GM15510 (cell line): Measurements from ENCODE around the gene CFP.

Source experiments
- POLR2A ChIP-seq: IDR thresholded peaks from 3 replicates; pipeline ENCODE4 v1.6.1; 2011; ENCODE audit warnings: borderline replicate concordance; ENCODE audit not compliant: insufficient read length; ENCODE audit errors: extremely low read depth

The CFP gene

GRCh38 chrX:47629419-47630200 lies at the start of gene CFP:
TSS of gene CFP (minus strand) at chrX:47629930. CDS start at chrX:47629844, 86 bp downstream.
- TF ChIP-seq POLR2A = no peak

DNA sequence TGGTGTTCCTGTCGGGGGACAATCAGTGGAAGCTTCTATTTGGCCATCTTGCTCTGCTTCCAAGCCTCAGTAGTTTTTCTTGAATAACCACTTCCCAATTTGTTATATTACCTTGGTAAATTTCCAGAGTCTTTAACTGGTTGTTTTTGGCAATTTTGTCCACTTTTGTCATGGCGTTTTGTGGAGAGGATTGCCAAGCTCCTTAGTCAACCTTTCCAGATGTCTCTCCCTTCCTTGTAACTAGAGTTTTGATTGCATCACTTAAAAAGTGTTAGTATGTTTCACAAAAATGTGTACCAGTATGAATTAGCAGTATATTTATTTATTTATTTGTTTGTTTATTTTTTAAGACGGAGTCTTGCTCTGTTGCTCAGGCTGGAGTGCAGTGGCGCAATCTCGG lies 45.0 kb upstream of the CFP start:
- TF ChIP-seq POLR2A = no peak

- TF ChIP-seq POLR2A = no peak
Observed at GRCh38 chrX:47664737-47665136, 35.0 kb upstream of the CFP start.

- no peak for TF ChIP-seq POLR2A
Observed at GRCh38 chrX:47662144-47662657, 32.5 kb upstream of the CFP start.

GRCh38 chrX:47661539-47661938 lies 31.8 kb upstream of the CFP start:
- no peak for TF ChIP-seq POLR2A

DNA sequence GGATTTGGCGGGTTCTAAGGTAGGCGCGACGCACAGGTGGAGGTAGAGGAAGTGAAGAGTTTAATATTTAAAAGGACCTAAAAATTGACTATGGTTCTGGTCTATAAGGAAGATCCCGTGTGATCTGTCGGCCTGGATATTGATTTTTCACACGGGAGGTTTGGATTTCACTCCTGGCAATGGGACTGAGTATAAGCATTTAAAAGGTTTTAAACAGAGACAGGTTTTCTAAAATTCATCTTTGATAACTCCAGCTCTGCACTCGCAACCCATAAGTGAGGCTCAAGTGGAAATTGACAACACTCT lies 29.6 kb upstream of the CFP start:
- TF ChIP-seq POLR2A = no peak

DNA sequence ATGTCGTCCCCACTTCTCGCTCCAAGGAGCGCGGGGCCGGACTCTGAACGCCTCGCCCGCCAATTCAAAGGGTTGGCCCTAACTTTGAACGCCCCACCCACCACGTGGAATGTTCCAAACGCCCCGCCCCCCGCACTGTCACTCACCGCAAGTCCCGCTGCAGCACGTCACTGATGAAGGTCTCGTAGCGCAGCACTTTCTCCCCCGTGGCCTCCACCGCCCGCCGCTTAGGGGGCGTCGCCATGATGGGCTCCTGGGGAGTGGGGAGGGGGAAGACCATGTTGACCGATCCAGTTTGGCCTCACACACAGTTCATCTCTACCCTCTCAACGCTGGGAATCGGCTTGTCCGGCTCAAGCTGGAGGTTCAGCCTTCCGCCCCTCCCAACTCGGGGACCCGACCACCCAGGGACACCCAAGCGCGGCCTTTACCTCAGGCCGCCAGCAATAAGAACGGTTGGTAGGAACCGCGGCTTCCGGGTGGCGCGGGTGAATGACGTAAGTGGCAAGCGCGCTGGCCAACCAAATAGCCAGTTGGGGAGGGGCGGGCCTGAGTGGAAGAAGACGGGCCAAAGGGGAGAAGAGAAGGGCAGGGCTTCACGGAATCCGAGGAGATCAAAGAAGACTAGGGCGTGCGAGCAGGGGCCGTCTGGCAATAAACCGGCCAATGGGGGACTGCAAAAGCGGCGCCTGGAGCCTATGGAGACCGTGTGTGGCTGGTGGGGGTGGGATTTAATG lies 29.1 kb upstream of the CFP start, which contains the start of gene UXT:
Gene UXT, minus strand, starts transcription at position 497 of the 737 bp plus-strand sequence. Its CDS starts 253 bp downstream, at position 244.
- TF ChIP-seq POLR2A = peak; percentile 40

DNA sequence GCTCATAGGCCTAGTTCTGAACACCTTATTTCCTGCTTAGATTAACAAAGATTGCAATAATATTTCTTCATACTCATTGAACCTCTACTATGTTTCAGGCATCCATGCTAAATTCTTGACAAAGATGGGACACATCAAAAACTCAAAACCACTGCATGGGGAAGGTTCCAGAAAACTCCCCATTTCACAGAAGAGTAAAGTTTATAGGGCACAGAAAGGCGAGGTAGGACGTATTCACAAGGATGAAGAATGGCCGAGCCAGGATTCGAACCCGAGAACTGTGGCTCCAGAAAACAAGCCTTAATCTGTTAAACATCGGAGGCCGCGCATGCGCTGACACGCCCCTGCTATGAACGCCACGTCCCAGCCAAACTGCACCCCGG lies 28.6 kb upstream of the CFP start:
- TF ChIP-seq POLR2A = no peak

DNA sequence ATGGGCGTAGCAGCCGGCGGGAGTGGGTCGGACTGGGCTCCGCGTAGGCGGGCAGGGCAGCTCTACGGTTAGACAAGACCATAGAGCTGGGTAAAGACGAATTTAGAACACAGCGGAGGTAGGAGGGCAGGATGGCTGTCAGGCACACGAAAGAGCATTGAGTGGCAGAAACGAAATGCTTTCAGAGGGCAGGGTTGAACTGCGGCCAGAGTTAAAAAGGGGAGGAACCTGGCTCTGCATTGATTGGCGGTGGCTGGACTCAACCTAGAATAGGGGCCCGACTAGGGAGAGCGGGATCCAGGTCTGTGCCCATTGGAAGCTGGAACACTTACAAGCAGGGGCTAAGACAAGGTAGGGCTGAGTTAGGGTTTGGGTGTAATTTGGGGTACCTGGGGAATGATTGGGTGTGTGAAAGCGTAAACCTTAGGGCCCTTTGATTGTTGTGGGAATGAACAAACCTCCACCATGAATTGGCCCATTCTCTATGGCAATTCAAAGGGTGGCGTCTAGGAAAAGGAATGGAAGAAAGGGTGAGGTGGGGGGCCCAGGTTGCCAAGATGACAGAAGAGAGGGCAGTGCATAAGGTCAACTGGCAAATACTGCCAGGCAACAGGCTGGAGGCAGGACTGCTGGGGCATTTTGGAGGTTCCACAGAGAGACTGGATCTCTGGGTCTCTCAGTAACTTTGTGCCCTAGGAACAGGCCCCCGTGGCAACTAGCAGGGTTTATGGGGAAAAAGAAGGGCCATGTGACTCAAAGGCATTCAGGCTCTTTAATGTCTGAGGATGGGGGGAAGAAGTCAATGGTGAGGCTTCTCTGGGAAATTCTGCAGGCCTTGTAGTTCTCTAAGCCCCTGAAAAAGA lies 21.5 kb upstream of the CFP start:
- TF ChIP-seq POLR2A = peak; percentile 23

DNA sequence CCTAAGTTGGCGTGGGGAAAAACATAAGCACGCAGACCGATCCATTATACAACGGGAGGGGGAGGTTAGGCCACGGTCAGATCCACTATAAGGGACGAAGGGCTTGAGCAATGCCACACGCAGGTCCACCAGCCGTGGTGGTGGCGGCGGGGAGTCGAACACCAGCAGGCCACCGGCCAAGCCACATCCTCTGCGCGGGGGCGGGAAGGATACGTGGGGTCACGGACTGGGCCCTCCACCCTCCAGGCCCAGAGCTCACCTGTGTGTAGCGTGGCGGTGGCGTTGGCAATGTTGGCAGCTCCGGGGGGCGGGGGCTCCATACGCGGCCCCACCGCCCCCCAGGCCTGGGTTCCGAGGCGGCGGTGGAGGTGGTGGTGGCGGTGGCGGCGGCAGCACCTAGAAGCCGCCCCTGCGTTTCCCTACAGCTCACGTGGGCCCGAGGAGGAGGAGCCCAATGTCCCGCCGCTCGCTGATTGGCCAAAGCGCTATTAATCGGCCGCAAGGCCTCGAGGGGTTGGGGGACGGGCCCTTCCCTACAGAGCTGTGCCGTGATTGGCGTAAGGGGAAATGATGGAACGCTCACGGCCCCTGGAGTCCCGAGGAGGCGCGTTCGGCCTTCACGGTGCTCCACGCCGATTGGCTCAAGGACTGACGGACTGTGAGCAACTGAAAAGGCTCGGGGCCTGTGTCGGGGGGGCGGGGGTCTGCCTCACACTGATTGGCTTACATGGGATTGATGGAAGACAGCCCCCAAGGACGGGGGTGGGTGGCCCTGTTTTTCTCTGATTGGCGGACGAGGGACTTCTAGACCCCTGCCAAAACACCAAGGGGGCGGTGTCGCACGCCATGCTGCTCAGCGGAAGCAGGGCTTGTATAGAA lies 20.7 kb upstream of the CFP start, which contains the start of gene ELK1:
Gene ELK1, minus strand, starts transcription at position 400 of the 879 bp plus-strand sequence. CDS start 9,122 bp downstream, outside the sequence.
- TF ChIP-seq POLR2A = peak; percentile 52

GRCh38 chrX:47649781-47650163 lies 20.0 kb upstream of the CFP start:
- TF ChIP-seq POLR2A = no peak

DNA sequence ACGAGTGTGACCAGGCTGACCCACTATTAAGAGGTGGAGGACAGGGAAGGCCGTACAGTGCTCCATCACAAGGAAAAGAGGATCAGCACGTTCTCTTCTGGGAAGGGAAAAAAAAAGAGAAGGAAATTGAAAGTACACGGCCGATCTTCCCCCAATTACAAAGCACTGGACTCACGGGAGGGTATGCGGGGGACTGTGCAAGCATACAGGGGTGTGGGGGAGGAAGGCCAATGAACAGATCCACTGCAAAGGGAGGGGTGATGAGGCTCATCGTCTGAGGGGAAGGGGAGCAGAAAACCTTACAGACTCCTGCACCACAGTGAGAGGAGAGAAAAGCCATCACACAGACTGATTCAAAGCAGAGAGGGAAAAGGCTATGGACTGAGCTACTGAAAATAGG lies 19.5 kb upstream of the CFP start:
- TF ChIP-seq POLR2A = no peak

- TF ChIP-seq POLR2A = no peak
Observed at GRCh38 chrX:47648376-47648775, 18.6 kb upstream of the CFP start.

DNA sequence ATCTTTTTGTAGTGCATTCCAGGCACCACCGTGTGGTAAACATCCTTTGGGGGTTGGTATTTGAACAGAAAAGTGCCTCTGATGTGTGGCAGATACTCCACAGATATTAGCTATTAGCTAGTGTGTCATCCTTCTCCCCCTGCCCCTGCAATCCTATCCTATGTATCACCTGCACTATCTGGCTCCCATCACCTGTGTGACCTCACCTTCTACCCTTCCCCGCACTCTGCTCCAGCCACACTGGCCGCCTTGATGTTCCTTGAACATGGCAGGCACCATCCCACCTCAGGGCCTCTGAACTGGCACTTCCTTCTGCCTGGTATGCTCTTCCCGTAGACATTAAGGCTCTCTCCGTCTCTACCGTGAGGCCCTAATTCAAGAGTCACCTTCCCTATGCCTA lies 16.9 kb upstream of the CFP start:
- TF ChIP-seq POLR2A = no peak
